H9 (cell line): Measurements from ENCODE around the gene SPC24. TPM values are rescaled to one million over a fixed set of nuclear protein-coding genes. Genes with fewer than 3 reads are reported as not detected.

Source experiments
- DNase-seq: peaks from one replicate; pipeline ENCODE4 v3.0.0-alpha.2; 2017
- H2AFZ ChIP-seq: one replicate; pipeline ENCODE4 v1.6.1; 2013; ENCODE audit warnings: mild to moderate bottlenecking, low read length, control low read depth, moderate library complexity
- H2AK5ac ChIP-seq: 2 replicates; pipeline ENCODE4 v1.6.1; 2013; ENCODE audit warnings: low read length, control low read depth, mixed read lengths; ENCODE audit not compliant: insufficient read length
- H2BK120ac ChIP-seq: one replicate; pipeline ENCODE4 v1.6.1; 2013; ENCODE audit warnings: low read depth, mild to moderate bottlenecking, low read length, control low read depth, inconsistent platforms; ENCODE audit not compliant: poor library complexity, severe bottlenecking
- H2BK12ac ChIP-seq: 2 replicates; pipeline ENCODE4 v1.6.1; 2013; ENCODE audit warnings: low read length, control low read depth, mixed read lengths, low read depth; ENCODE audit not compliant: insufficient read length
- H2BK15ac ChIP-seq: 2 replicates; pipeline ENCODE4 v1.6.1; 2013; ENCODE audit warnings: low read depth, low read length, control low read depth
- H2BK20ac ChIP-seq: one replicate; pipeline ENCODE4 v1.6.1; 2013; ENCODE audit warnings: low read depth, mild to moderate bottlenecking, low read length, control low read depth, inconsistent platforms; ENCODE audit not compliant: poor library complexity, severe bottlenecking
- H2BK5ac ChIP-seq: 2 replicates; pipeline ENCODE4 v1.6.1; 2013; ENCODE audit warnings: low read length, control low read depth, mixed read lengths; ENCODE audit not compliant: insufficient read length
- H3K14ac ChIP-seq: 2 replicates; pipeline ENCODE4 v1.6.1; 2013; ENCODE audit warnings: low read length, control low read depth; ENCODE audit not compliant: insufficient read depth
- H3K18ac ChIP-seq: 2 replicates; pipeline ENCODE4 v1.6.1; 2013; ENCODE audit warnings: low read depth, mild to moderate bottlenecking, mixed read lengths, low read length, control low read depth; ENCODE audit not compliant: insufficient read length
- H3K23ac ChIP-seq: 2 replicates; pipeline ENCODE4 v1.6.1; 2013; ENCODE audit warnings: low read length, control low read depth, mixed read lengths, low read depth; ENCODE audit not compliant: insufficient read length
- H3K23me2 ChIP-seq: 2 replicates; pipeline ENCODE4 v1.6.1; 2013; ENCODE audit warnings: low read depth, mild to moderate bottlenecking, mixed read lengths, low read length, control low read depth; ENCODE audit not compliant: insufficient read length, poor library complexity, severe bottlenecking
- H3K27ac ChIP-seq: 2 replicates; pipeline ENCODE4 v1.5.1; 2013; ENCODE audit warnings: low read length, control low read depth, mixed read lengths, low read depth; ENCODE audit not compliant: insufficient read length
- H3K27me3 ChIP-seq: 2 replicates; pipeline ENCODE4 v1.6.1; 2013; ENCODE audit warnings: low read length, control low read depth, inconsistent platforms; ENCODE audit not compliant: insufficient read depth
- H3K4ac ChIP-seq: 2 replicates; pipeline ENCODE4 v1.6.1; 2013; ENCODE audit warnings: low read depth, mild to moderate bottlenecking, control low read depth, inconsistent platforms, low read length, moderate library complexity
- H3K4me1 ChIP-seq: 2 replicates; pipeline ENCODE4 v1.6.1; 2013; ENCODE audit warnings: low read length, control low read depth, inconsistent platforms; ENCODE audit not compliant: insufficient read depth
- H3K4me2 ChIP-seq: 2 replicates; pipeline ENCODE4 v1.6.1; 2013; ENCODE audit warnings: low read length, control low read depth, mixed read lengths; ENCODE audit not compliant: insufficient read length, insufficient read depth
- H3K56ac ChIP-seq: 2 replicates; pipeline ENCODE4 v1.6.1; 2013; ENCODE audit warnings: low read depth, mild to moderate bottlenecking, mixed read lengths, low read length, control low read depth; ENCODE audit not compliant: insufficient read length
- H3K79me1 ChIP-seq: 2 replicates; pipeline ENCODE4 v1.6.1; 2013; ENCODE audit warnings: low read depth, mild to moderate bottlenecking, moderate library complexity, low read length, control low read depth, inconsistent platforms; ENCODE audit not compliant: insufficient read depth, poor library complexity, severe bottlenecking
- H3K79me2 ChIP-seq: 2 replicates; pipeline ENCODE4 v1.6.1; 2013; ENCODE audit warnings: low read length, control low read depth, inconsistent platforms; ENCODE audit not compliant: insufficient read depth
- H3K9ac ChIP-seq: 2 replicates; pipeline ENCODE4 v1.6.1; 2013; ENCODE audit warnings: low read length, control low read depth, mixed read lengths; ENCODE audit not compliant: insufficient read length; ENCODE audit errors: extremely low read depth
- H3K9me3 ChIP-seq: one replicate; pipeline ENCODE4 v1.6.1; 2013; ENCODE audit warnings: low read depth, low read length, inconsistent platforms; ENCODE audit not compliant: control insufficient read depth
- H3T11ph ChIP-seq: one replicate; pipeline ENCODE4 v1.6.1; 2013; ENCODE audit warnings: mild to moderate bottlenecking, low read length, control low read depth, inconsistent platforms
- H4K20me1 ChIP-seq: one replicate; pipeline ENCODE4 v1.6.1; 2013; ENCODE audit not compliant: control insufficient read depth, insufficient read length, insufficient read depth
- H4K5ac ChIP-seq: 2 replicates; pipeline ENCODE4 v1.6.1; 2013; ENCODE audit warnings: low read depth, mild to moderate bottlenecking, mixed read lengths, low read length, control low read depth; ENCODE audit not compliant: insufficient read length
- H4K8ac ChIP-seq: replicated peaks from 2 replicates; pipeline ENCODE4 v1.6.1; 2013; ENCODE audit warnings: low read length, control low read depth, mixed read lengths, low read depth; ENCODE audit not compliant: insufficient read length
- H4K91ac ChIP-seq: 2 replicates; pipeline ENCODE4 v1.6.1; 2013; ENCODE audit warnings: low read depth, mild to moderate bottlenecking, moderate library complexity, mixed read lengths, low read length, control low read depth; ENCODE audit not compliant: insufficient read length
- H3K27ac Mint-ChIP-seq, 3 experiments: 2 replicates in 2 of 3; 3 replicates in 1 of 3; pipeline ENCODE4 v1.8.0; 2020 to 2021; ENCODE audit warnings: mixed read lengths in 3 of 3, mild to moderate bottlenecking in 1 of 3, moderate library complexity in 1 of 3
- H3K27me3 Mint-ChIP-seq: 2 replicates; pipeline ENCODE4 v1.8.0; 2021; ENCODE audit warnings: low read depth, mild to moderate bottlenecking, moderate library complexity, mixed read lengths
- H3K36me3 Mint-ChIP-seq, 3 experiments: 2 replicates in 2 of 3; 3 replicates in 1 of 3; pipeline ENCODE4 v1.8.0; 2020 to 2021; ENCODE audit warnings: low read depth in 3 of 3, mixed read lengths in 3 of 3; ENCODE audit not compliant: insufficient read depth in 1 of 3
- H3K4me1 Mint-ChIP-seq, 2 experiments: 2 replicates each; pipeline ENCODE4 v1.8.0; 2020; ENCODE audit warnings: mixed read lengths in 2 of 2
- H3K4me3 Mint-ChIP-seq, 2 experiments: 2 replicates in 1 of 2; 3 replicates in 1 of 2; pipeline ENCODE4 v1.8.0; 2020 to 2021; ENCODE audit warnings: mild to moderate bottlenecking in 2 of 2, mixed read lengths in 2 of 2, moderate library complexity in 1 of 2
- H3K9me3 Mint-ChIP-seq, 2 experiments: 2 replicates in 1 of 2; 3 replicates in 1 of 2; pipeline ENCODE4 v1.8.0; 2020; ENCODE audit warnings: mild to moderate bottlenecking in 2 of 2, mixed read lengths in 2 of 2, moderate library complexity in 1 of 2
- CTCF ChIP-seq: fragments of 200-600 bp; sonication (generic); conservative IDR thresholded peaks from 3 replicates; pipeline ENCODE4 v1.8.0; 2021; ENCODE audit warnings: antibody characterized with exemption, mild to moderate bottlenecking
- WGBS: extraction: QIAGEN DNeasy Blood & Tissue Kit; methylation state at CpG from one replicate; pipeline ENCODE4 v1.1.7; 2013; ENCODE audit warnings: missing lambda C conversion rate, low lambda C conversion rate, mixed read lengths; ENCODE audit not compliant: insufficient read length; ENCODE audit errors: extremely low coverage; 5-methylcytosine and 5-hydroxymethylcytosine counted together
- total RNA-seq: library from RNA; stranded (reverse); gene quantifications from 2 replicates; pipeline ENCODE4 v1.2.1, GENCODE V29; 2021

Gene SPC24
- total RNA-seq, 1 experiment from 2014 or later: 51.5 TPM

- H4K91ac ChIP-seq: no peak overlapping the region
- no peak overlapping the region for H4K5ac ChIP-seq
- no peak overlapping the region for H3K4me3 Mint-ChIP-seq
- H2BK120ac ChIP-seq: no peak overlapping the region
- no peak overlapping the region for H3K9ac ChIP-seq
- H3K27ac ChIP-seq: no peak overlapping the region
- no peak overlapping the region for H2AFZ ChIP-seq
- no peak overlapping the region for H2AK5ac ChIP-seq
- no peak overlapping the region for H3T11ph ChIP-seq
- no peak overlapping the region for H3K4ac ChIP-seq
- no peaks in the 10 kb centered on the region for H3K27me3 ChIP-seq
- H2BK20ac ChIP-seq: no peak overlapping the region
- H3K56ac ChIP-seq: no peak overlapping the region
- no peaks in the 10 kb centered on the region for H3K9me3 ChIP-seq
- H3K18ac ChIP-seq: no peak overlapping the region
- no peaks in the 10 kb centered on the region for H3K27me3 Mint-ChIP-seq
- H3K27ac Mint-ChIP-seq: no peak overlapping the region
- WGBS: no CpG with 5 or more reads among the region's 7 CpGs
- no peak overlapping the region for H2BK15ac ChIP-seq
- H3K23ac ChIP-seq: no peak overlapping the region
- no peaks in the 10 kb centered on the region for H3K4me1 Mint-ChIP-seq
- H3K36me3 Mint-ChIP-seq: peaks cover 15 to 48% (median 43%) of the 10 kb centered on the region in 3 experiments; a peak in 6 of 7 replicates
- DNase-seq: no peak
- H2BK5ac ChIP-seq: no peak overlapping the region
- no peaks in the 10 kb centered on the region for H3K79me1 ChIP-seq
- H4K8ac ChIP-seq: no peak overlapping the region
- no peaks in the 10 kb centered on the region for H3K23me2 ChIP-seq
- no peaks in the 10 kb centered on the region; the same call in 1 of the 2 replicates for H3K4me1 ChIP-seq
- H3K4me2 ChIP-seq: no peak overlapping the region
- no peaks in the 10 kb centered on the region for H3K79me2 ChIP-seq
- no peak for TF ChIP-seq CTCF
- no peak overlapping the region for H3K14ac ChIP-seq
- no peak overlapping the region for H2BK12ac ChIP-seq
- H4K20me1 ChIP-seq: no peaks in the 10 kb centered on the region
- H3K9me3 Mint-ChIP-seq: no peaks in the 10 kb centered on the region
Observed at GRCh38 chr19:11175920-11176319, 20.3 kb upstream of the SPC24 start.
